ENCODE data around the gene MISFA. TPM values are rescaled to one million over a fixed set of nuclear protein-coding genes. Genes with fewer than 3 reads are reported as not detected.

The MISFA gene
- total RNA-seq, 1 experiment from 2014 or later = 3.7 TPM

- H3K4ac ChIP-seq (ENCODE audit: low read depth, low read length) = no peak overlapping the region
- H3K79me2 ChIP-seq (ENCODE audit: insufficient read depth, low read length) = no peaks in the 10 kb centered on the region
- no peak overlapping the region for H2BK120ac ChIP-seq (ENCODE audit: low read depth, low read length, poor library complexity, severe bottlenecking)
- H3K23ac ChIP-seq (ENCODE audit: insufficient read length, low read depth, low read length) = no peak overlapping the region
- H3K27ac ChIP-seq (ENCODE audit: insufficient read length, low read depth, low read length) = no peak overlapping the region
- Mint-ChIP-seq H3K36me3 (ENCODE audit: insufficient read depth in 1 of 3, low read depth in 3 of 3) (peaks cover 6 to 45% (median 35%) of the 10 kb centered on the region in 3 experiments; a peak in 6 of 7 replicates), H3K4me3 (no peak overlapping the region), H3K27ac (no peak overlapping the region), H3K4me1 (peaks cover 4% of the 10 kb centered on the region in 2 experiments), H3K27me3 (ENCODE audit: low read depth) (no peaks in the 10 kb centered on the region), H3K9me3 (no peaks in the 10 kb centered on the region)
- H2AFZ ChIP-seq (ENCODE audit: low read length) = no peak overlapping the region
- H3K14ac ChIP-seq (ENCODE audit: insufficient read depth, low read length) = no peak overlapping the region
- no peak overlapping the region for H3K9ac ChIP-seq (ENCODE audit: extremely low read depth, insufficient read length, low read length)
- no peak overlapping the region for H3T11ph ChIP-seq (ENCODE audit: low read length)
- no peak overlapping the region for H3K4me2 ChIP-seq (ENCODE audit: insufficient read depth, insufficient read length, low read length)
- H2BK5ac ChIP-seq (ENCODE audit: insufficient read length, low read length) = no peak overlapping the region
- DNase-seq = no peak
- no peaks in the 10 kb centered on the region for H3K27me3 ChIP-seq (ENCODE audit: insufficient read depth, low read length)
- H4K20me1 ChIP-seq (ENCODE audit: control insufficient read depth, insufficient read depth, insufficient read length) = no peaks in the 10 kb centered on the region
- H2BK15ac ChIP-seq (ENCODE audit: low read depth, low read length) = no peak overlapping the region
- no peak for TF ChIP-seq CTCF (conservative IDR thresholded peaks at IDR 0.05)
- H3K9me3 ChIP-seq (ENCODE audit: control insufficient read depth, low read depth, low read length) = no peaks in the 10 kb centered on the region
- no peaks in the 10 kb centered on the region for H3K23me2 ChIP-seq (ENCODE audit: insufficient read length, low read depth, low read length, poor library complexity, severe bottlenecking)
- no peak overlapping the region for H4K5ac ChIP-seq (ENCODE audit: insufficient read length, low read depth, low read length)
- no peak overlapping the region for H3K18ac ChIP-seq (ENCODE audit: insufficient read length, low read depth, low read length)
- no peak overlapping the region for H2BK20ac ChIP-seq (ENCODE audit: low read depth, low read length, poor library complexity, severe bottlenecking)
- H4K8ac ChIP-seq (replicated peaks; ENCODE audit: insufficient read length, low read depth, low read length) = no peak overlapping the region
- WGBS (ENCODE audit: extremely low coverage, insufficient read length, low lambda C conversion rate) = no CpG with 5 or more reads among the region's 2 CpGs
- no peak overlapping the region for H3K56ac ChIP-seq (ENCODE audit: insufficient read length, low read depth, low read length)
- H2AK5ac ChIP-seq (ENCODE audit: insufficient read length, low read length) = no peak overlapping the region
- H4K91ac ChIP-seq (ENCODE audit: insufficient read length, low read depth, low read length) = no peak overlapping the region
- H2BK12ac ChIP-seq (ENCODE audit: insufficient read length, low read depth, low read length) = no peak overlapping the region
- no peaks in the 10 kb centered on the region for H3K4me1 ChIP-seq (ENCODE audit: insufficient read depth, low read length)
- H3K79me1 ChIP-seq (ENCODE audit: insufficient read depth, low read depth, low read length, poor library complexity, severe bottlenecking) = no peaks in the 10 kb centered on the region
Observed at GRCh38 chr11:18611196-18611595, 11.6 kb downstream of the MISFA start.

Measured in H9 (cell line).